Erythroblast (primary cell): ENCODE results near the gene HIP1.
"Not testable (repeated sequence)": the region's sequence is repeated elsewhere in the genome, so short reads cannot be mapped to it uniquely, and the experiment has no call there.

Experiments
- GATA1 ChIP-seq: IDR thresholded peaks from 2 replicates; pipeline ENCODE4 v1.6.1; 2011; ENCODE audit warnings: low read depth, mild to moderate bottlenecking, control low read depth, low read length, moderate library complexity
- POLR2A ChIP-seq: IDR thresholded peaks from 2 replicates; pipeline ENCODE4 v1.6.1; 2011; ENCODE audit warnings: mild to moderate bottlenecking, low read length

GRCh38 chr7:75761801-75762200, 23.1 kb upstream of the HIP1 start:
- not testable (repeated sequence) for TF ChIP-seq POLR2A, GATA1
